GM19328 (cell line): ENCODE measurements around the gene SLC2A1.

ENCODE experiments used
- ATAC-seq: cut with Tn5 transposase; IDR thresholded peaks from one replicate; pipeline ENCODE4 v1.9.1; 2021; ENCODE audit warnings: mild to moderate bottlenecking, moderate library complexity; ENCODE audit not compliant: unreplicated experiment

SLC2A1 gene

GRCh38 chr1:42981255-42981805 lies 22.7 kb upstream of the SLC2A1 start:
- ATAC-seq, result no peak

- ATAC-seq, result no peak
These were observed 21.5 kb upstream of the SLC2A1 start for GRCh38 chr1:42979896-42980800.

- ATAC-seq, result no peak
These were observed 20.4 kb upstream of the SLC2A1 start for GRCh38 chr1:42979036-42979430.

GRCh38 chr1:42978317-42979035 lies 19.8 kb upstream of the SLC2A1 start:
- no peak for ATAC-seq

GRCh38 chr1:42977653-42978052 lies 19.0 kb upstream of the SLC2A1 start:
- no peak for ATAC-seq

GRCh38 chr1:42975561-42976225 lies 17.0 kb upstream of the SLC2A1 start:
- no peak for ATAC-seq

GRCh38 chr1:42974767-42975437 lies 16.2 kb upstream of the SLC2A1 start:
- ATAC-seq, result no peak

GRCh38 chr1:42973799-42974198 lies 15.1 kb upstream of the SLC2A1 start:
- ATAC-seq, result no peak

- ATAC-seq, result no peak
These were observed 14.6 kb upstream of the SLC2A1 start for GRCh38 chr1:42973286-42973685.

- ATAC-seq, result no peak
These were observed 13.2 kb upstream of the SLC2A1 start for GRCh38 chr1:42971841-42972291.

GRCh38 chr1:42970143-42970542 lies 11.5 kb upstream of the SLC2A1 start:
- no peak for ATAC-seq

- no peak for ATAC-seq
These were observed 10.0 kb upstream of the SLC2A1 start for GRCh38 chr1:42968654-42969053.

- no peak for ATAC-seq
These were observed 8.3 kb upstream of the SLC2A1 start for GRCh38 chr1:42966688-42967612.

- no peak for ATAC-seq
These were observed 6.7 kb upstream of the SLC2A1 start for GRCh38 chr1:42965378-42965777.

- no peak for ATAC-seq
These were observed 5.6 kb upstream of the SLC2A1 start for GRCh38 chr1:42964044-42964812.

- no peak for ATAC-seq
These were observed 4.8 kb upstream of the SLC2A1 start for GRCh38 chr1:42963378-42964043.

GRCh38 chr1:42962641-42963377 lies 4.1 kb upstream of the SLC2A1 start:
- no peak for ATAC-seq
